HepG2 (cell line): ENCODE data around the gene APC2. TPM values are rescaled to one million over a fixed set of nuclear protein-coding genes. Genes with fewer than 3 reads are reported as not detected.

Experiments used
- AKAP8 ChIP-seq: sonication (generic); formaldehyde crosslinking; IDR thresholded peaks from 2 replicates; pipeline ENCODE4 v1.5.1; 2020; ENCODE audit warnings: mild to moderate bottlenecking, missing genetic modification reagents
- ARID5B ChIP-seq: IDR thresholded peaks from 2 replicates; pipeline ENCODE4 v1.4.0; 2020; ENCODE audit warnings: mild to moderate bottlenecking, missing genetic modification reagents
- ARNT2 ChIP-seq: sonication (generic); formaldehyde crosslinking; IDR thresholded peaks from 2 replicates; pipeline ENCODE4 v1.8.0; 2022; ENCODE audit warnings: mild to moderate bottlenecking, low read depth, missing genetic modification reagents, moderate library complexity
- CREM ChIP-seq, 2 experiments: sonication (generic) in 1 of 2; formaldehyde crosslinking in 1 of 2; IDR thresholded peaks; 2 replicates each; pipeline versions ENCODE4 v1.4.0 to v1.6.1; 2016 to 2020; ENCODE audit warnings: antibody characterized with exemption in 1 of 2, mild to moderate bottlenecking in 1 of 2, missing genetic modification reagents in 1 of 2
- JDP2 ChIP-seq: sonication (generic); formaldehyde crosslinking; IDR thresholded peaks from 2 replicates; pipeline ENCODE4 v1.8.1; 2022; ENCODE audit warnings: missing genetic modification reagents, borderline replicate concordance
- MEIS1 ChIP-seq: sonication (generic); formaldehyde crosslinking; IDR thresholded peaks from 2 replicates; pipeline ENCODE4 v1.9.0; 2021; ENCODE audit warnings: mild to moderate bottlenecking, missing genetic modification reagents, moderate library complexity, borderline replicate concordance
- NR2F2 ChIP-seq: IDR thresholded peaks from 2 replicates; pipeline ENCODE4 v1.6.1; 2012; ENCODE audit warnings: low read depth, inconsistent platforms, borderline replicate concordance
- PBX2 ChIP-seq: IDR thresholded peaks from 2 replicates; pipeline ENCODE4 v1.6.1; 2016; ENCODE audit warnings: control low read depth
- SALL2 ChIP-seq: sonication (generic); formaldehyde crosslinking; IDR thresholded peaks from 2 replicates; pipeline ENCODE4 v1.8.1; 2023; ENCODE audit warnings: mild to moderate bottlenecking, missing genetic modification reagents, inconsistent platforms
- SRF ChIP-seq: IDR thresholded peaks from 2 replicates; pipeline ENCODE4 v1.6.1; 2011; ENCODE audit warnings: mild to moderate bottlenecking, low read depth, low read length, moderate library complexity
- TBX3 ChIP-seq: fragments of 450-650 bp; IDR thresholded peaks from 2 replicates; pipeline ENCODE4 v1.6.1; 2017; ENCODE audit warnings: antibody characterized with exemption, mild to moderate bottlenecking, inconsistent platforms, borderline replicate concordance
- ZGPAT ChIP-seq: IDR thresholded peaks from 2 replicates; pipeline ENCODE4 v1.6.1; 2016; ENCODE audit warnings: mild to moderate bottlenecking
- ZNF138 ChIP-seq: sonication (generic); formaldehyde crosslinking; IDR thresholded peaks from 2 replicates; pipeline ENCODE4 v1.5.0; 2020; ENCODE audit warnings: mild to moderate bottlenecking, low read depth, missing genetic modification reagents
- ZNF251 ChIP-seq: sonication (generic); formaldehyde crosslinking; IDR thresholded peaks from 2 replicates; pipeline ENCODE4 v1.9.0; 2021; ENCODE audit warnings: mild to moderate bottlenecking, missing genetic modification reagents
- ZNF256 ChIP-seq: sonication (generic); formaldehyde crosslinking; conservative IDR thresholded peaks from 2 replicates; pipeline ENCODE4 v1.4.0; 2020; ENCODE audit warnings: missing genetic modification reagents
- ZNF460 ChIP-seq: sonication (generic); formaldehyde crosslinking; IDR thresholded peaks from 2 replicates; pipeline ENCODE4 v1.5.1; 2020; ENCODE audit warnings: missing genetic modification reagents, mild to moderate bottlenecking, borderline replicate concordance
- ZNF546 ChIP-seq: sonication (generic); formaldehyde crosslinking; conservative IDR thresholded peaks from 2 replicates; pipeline ENCODE4 v1.8.1; 2023; ENCODE audit warnings: mild to moderate bottlenecking, missing genetic modification reagents
- ZNF564 ChIP-seq: sonication (generic); formaldehyde crosslinking; IDR thresholded peaks from 2 replicates; pipeline ENCODE4 v1.8.1; 2023; ENCODE audit warnings: mild to moderate bottlenecking, missing genetic modification reagents
- ZNF616 ChIP-seq: sonication (generic); formaldehyde crosslinking; IDR thresholded peaks from 2 replicates; pipeline ENCODE4 v1.5.0; 2020; ENCODE audit warnings: low read depth, mild to moderate bottlenecking, missing genetic modification reagents
- ZNF710 ChIP-seq: sonication (generic); formaldehyde crosslinking; IDR thresholded peaks from 2 replicates; pipeline ENCODE4 v1.5.0; 2020; ENCODE audit warnings: mild to moderate bottlenecking, missing genetic modification reagents, borderline replicate concordance
- polyA plus RNA-seq, 8 experiments: library from polyadenylated mRNA; depleted of rRNA in 3 of 8; stranded (reverse) in 7 of 8; unstranded in 1 of 8; fragments of >200 nt; fragmentation: Illumina TruSeq in 4 of 8; extraction: Trizol in 4 of 8; gene quantifications; 2 replicates each; pipeline versions ENCODE4 v1.2.1 to v1.2.3, GENCODE V29; 2011 to 2016; ENCODE audit warnings: low read depth in 4 of 8, missing spikeins in 1 of 8, mixed read lengths in 1 of 8; ENCODE audit not compliant: insufficient read depth in 1 of 8
- total RNA-seq, 5 experiments: library from RNA; depleted of rRNA; stranded (reverse); fragments of >200 nt; fragmentation: Illumina TruSeq; extraction: Trizol; gene quantifications; 2 replicates each; pipeline ENCODE4 v1.2.3, GENCODE V29; 2016; ENCODE audit warnings: low read depth in 1 of 5

Gene APC2
- total and polyA plus RNA-seq, 2 of the 13 experiments (the other 11 are each of a cell fraction or from before 2014, with no cell fraction given) = 0.08 to 0.22 TPM

GRCh38 chr19:1424192-1424955 is 25.5 kb upstream of the APC2 start (continued):
- TF ChIP-seq ZNF564 (peak; percentile 45; the same call in 1 of the 2 replicates), ZNF251 (CRISPR knock-in tag) (no peak), JDP2 (CRISPR knock-in tag) (no peak), ZNF138 (CRISPR knock-in tag) (no peak), MEIS1 (CRISPR knock-in tag) (peak; percentile 60; the same call in 1 of the 2 replicates), SRF (no peak), ZNF546 (0 out of 2 replicates have a peak, but pooled peaks have one; percentile 39), AKAP8 (CRISPR knock-in tag) (peak; percentile 97), NR2F2 (no peak), SALL2 (CRISPR knock-in tag) (0 out of 2 replicates have a peak, but pooled peaks have one; percentile 38), ZNF710 (CRISPR knock-in tag) (peak; percentile 57; the same call in 1 of the 2 replicates), ARID5B (no peak; the same call in none of the 2 replicates), PBX2 (CRISPR knock-in tag) (no peak), ZGPAT (0 out of 2 replicates have a peak, but pooled peaks have one; percentile 25), ARNT2 (CRISPR knock-in tag) (no peak), ZNF256 (CRISPR knock-in tag) (no peak), TBX3 (no peak), ZNF616 (no peak), CREM (IDR thresholded peaks at IDR 0.05) (peak; percentile 44; the same call in 1 of the 2 replicates), CREM (CRISPR knock-in tag; IDR thresholded peaks at IDR 0.05) (no peak), ZNF460 (CRISPR knock-in tag) (no peak; the same call in 1 of the 2 replicates)
